ENCODE measurements around the gene NCAPG.

NCAPG gene

DNA sequence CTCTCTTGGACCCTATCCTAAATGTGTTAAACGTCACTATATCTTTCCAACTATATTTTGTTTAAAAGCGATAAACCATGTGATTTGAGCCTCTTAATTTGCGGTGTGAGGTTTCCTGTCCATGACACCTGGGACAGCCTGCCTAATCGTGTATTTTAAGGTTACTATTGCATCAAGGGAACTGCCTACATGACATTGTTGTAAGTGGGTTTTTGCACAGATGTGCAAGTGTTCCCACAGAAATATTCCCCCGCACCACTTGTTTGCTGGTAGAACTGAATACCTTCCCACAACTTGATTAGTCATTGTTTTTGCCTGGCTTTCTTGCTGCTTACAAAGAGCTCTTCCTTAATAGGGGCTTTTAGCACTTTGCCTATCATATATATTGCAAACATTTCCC lies 24.2 kb upstream of the NCAPG start:
- H3K4me1 ChIP-seq (ENCODE audit: control insufficient read depth in 1 of 2, insufficient read depth in 1 of 2, low read depth in 1 of 2, low read length in 1 of 2) = peaks cover 0 to 5% of the 10 kb centered on the region in 2 experiments

DNA sequence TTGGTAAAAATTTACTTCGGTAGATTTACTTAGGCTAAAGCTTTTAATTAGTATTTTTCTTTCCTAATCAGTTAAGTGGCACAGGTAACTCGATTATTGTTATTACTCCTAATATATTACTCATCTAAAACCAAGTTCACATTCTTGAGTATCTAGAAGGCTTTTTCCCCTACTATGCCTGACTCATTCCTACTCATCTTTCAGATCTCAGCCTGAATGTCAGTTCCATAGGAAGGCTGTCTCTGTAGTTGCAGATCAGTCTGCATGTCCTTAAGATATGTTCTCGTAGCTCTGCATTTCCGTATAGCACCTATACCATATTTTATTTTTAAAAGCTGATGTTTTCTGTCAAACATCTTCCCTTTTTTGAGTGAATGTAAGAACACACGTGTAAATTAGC lies 23.5 kb upstream of the NCAPG start:
- Histone ChIP-seq H3K9me3 (no peaks in the 10 kb centered on the region), H3K4me3 (ENCODE audit: low read depth in 1 of 2, low read length in 1 of 2) (no peak overlapping the region), H3K36me3 (no peaks in the 10 kb centered on the region), H3K27me3 (peaks cover 42% of the 10 kb centered on the region), H3K4me1 (ENCODE audit: control insufficient read depth in 1 of 2, insufficient read depth in 1 of 2, low read depth in 1 of 2, low read length in 1 of 2) (peaks cover 0 to 4% of the 10 kb centered on the region in 2 experiments), H3K27ac (no peak overlapping the region)
- TF ChIP-seq, protein P1, sequence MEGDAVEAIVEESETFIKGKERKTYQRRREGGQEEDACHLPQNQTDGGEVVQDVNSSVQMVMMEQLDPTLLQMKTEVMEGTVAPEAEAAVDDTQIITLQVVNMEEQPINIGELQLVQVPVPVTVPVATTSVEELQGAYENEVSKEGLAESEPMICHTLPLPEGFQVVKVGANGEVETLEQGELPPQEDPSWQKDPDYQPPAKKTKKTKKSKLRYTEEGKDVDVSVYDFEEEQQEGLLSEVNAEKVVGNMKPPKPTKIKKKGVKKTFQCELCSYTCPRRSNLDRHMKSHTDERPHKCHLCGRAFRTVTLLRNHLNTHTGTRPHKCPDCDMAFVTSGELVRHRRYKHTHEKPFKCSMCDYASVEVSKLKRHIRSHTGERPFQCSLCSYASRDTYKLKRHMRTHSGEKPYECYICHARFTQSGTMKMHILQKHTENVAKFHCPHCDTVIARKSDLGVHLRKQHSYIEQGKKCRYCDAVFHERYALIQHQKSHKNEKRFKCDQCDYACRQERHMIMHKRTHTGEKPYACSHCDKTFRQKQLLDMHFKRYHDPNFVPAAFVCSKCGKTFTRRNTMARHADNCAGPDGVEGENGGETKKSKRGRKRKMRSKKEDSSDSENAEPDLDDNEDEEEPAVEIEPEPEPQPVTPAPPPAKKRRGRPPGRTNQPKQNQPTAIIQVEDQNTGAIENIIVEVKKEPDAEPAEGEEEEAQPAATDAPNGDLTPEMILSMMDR (IDR thresholded peaks at IDR 0.05) = no peak

More for the DNA sequence above, 24.2 kb upstream of the NCAPG start:
- no peaks in the 10 kb centered on the region for H3K9me3 ChIP-seq
- TF ChIP-seq, protein P1 (IDR thresholded peaks at IDR 0.05) = no peak
- H3K27me3 ChIP-seq = peaks cover 50% of the 10 kb centered on the region
- H3K27ac ChIP-seq = no peak overlapping the region
- no peak overlapping the region for H3K4me3 ChIP-seq (ENCODE audit: low read depth in 1 of 2, low read length in 1 of 2)
- no peaks in the 10 kb centered on the region for H3K36me3 ChIP-seq

DNA sequence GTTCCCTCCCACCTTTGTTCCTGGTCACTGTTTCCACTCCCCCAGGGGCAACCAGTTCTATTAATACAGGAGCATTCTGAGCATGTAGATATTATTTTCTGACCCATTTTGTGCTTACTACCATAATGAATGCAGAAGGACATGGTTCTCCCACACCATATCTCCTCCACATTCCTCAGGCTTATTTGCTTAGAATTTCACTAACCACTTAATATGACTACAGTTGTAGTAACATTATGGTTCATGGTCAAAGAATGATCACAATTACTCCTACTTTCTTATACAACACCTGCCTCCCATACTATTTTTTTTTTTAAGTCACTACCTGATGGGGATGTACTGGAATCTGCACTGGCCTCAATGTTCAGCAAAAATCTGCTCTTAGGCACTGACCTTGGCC lies 21.8 kb upstream of the NCAPG start:
- Histone ChIP-seq H3K9me3 (no peaks in the 10 kb centered on the region), H3K27ac (no peak overlapping the region), H3K4me3 (ENCODE audit: low read depth in 1 of 2, low read length in 1 of 2) (no peak overlapping the region), H3K27me3 (peaks cover 26% of the 10 kb centered on the region), H3K36me3 (no peaks in the 10 kb centered on the region), H3K4me1 (ENCODE audit: control insufficient read depth in 1 of 2, insufficient read depth in 1 of 2, low read depth in 1 of 2, low read length in 1 of 2) (peaks cover 0 to 4% of the 10 kb centered on the region in 2 experiments)
- TF ChIP-seq, protein P1 (IDR thresholded peaks at IDR 0.05) = no peak

DNA sequence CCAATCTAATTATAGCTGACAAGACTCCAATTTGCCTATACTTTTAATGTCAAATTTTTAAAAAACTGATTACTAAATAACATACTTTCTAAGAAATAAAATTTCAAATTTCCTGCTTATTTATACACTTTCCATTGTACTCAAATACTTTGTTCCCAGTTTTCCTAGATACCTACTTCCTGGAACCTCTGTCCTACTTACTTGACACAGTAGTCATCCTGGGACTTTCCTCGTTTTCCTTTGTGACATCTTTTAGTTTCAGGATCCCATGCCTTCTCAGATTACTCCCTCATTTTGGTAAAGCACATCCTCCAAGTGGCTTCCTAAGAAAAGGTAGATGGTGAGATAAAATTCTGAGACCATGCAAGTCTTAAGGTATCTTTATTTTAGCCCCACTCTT lies 16.0 kb upstream of the NCAPG start:
- Histone ChIP-seq H3K4me1 (ENCODE audit: control insufficient read depth in 1 of 2, insufficient read depth in 1 of 2, low read depth in 1 of 2, low read length in 1 of 2) (no peaks in the 10 kb centered on the region), H3K4me3 (ENCODE audit: low read depth in 1 of 2, low read length in 1 of 2) (no peak overlapping the region), H3K36me3 (no peaks in the 10 kb centered on the region), H3K9me3 (no peaks in the 10 kb centered on the region), H3K27ac (no peak overlapping the region), H3K27me3 (no peaks in the 10 kb centered on the region)
- TF ChIP-seq, protein P1 (IDR thresholded peaks at IDR 0.05) = no peak

DNA sequence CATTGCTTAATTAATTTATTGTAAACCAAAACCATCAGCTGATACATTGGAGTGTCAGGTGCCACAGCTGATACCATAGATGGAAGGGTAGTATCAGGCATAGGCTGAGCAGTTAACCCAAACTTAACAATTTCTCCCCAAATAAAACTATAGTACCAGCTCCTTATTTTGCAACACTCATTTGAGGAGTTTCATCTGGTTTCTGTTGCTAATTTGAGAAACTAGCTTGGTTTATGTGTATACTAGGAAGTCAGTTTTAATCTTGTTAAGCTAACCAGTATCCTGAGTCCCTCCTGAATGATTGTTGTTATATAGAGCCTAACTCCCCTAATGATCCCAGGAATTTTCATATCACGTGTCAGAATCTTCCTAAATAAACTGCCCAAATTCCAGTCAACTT lies 13.0 kb upstream of the NCAPG start:
- peaks cover 9% of the 10 kb centered on the region for H3K36me3 ChIP-seq
- H3K4me3 ChIP-seq (ENCODE audit: low read depth in 1 of 2, low read length in 1 of 2) = no peak overlapping the region
- no peak overlapping the region for H3K27ac ChIP-seq
- H3K4me1 ChIP-seq (ENCODE audit: control insufficient read depth in 1 of 2, insufficient read depth in 1 of 2, low read depth in 1 of 2, low read length in 1 of 2) = no peaks in the 10 kb centered on the region
- TF ChIP-seq, protein P1 (IDR thresholded peaks at IDR 0.05) = no peak
- H3K27me3 ChIP-seq = no peaks in the 10 kb centered on the region
- H3K9me3 ChIP-seq = no peaks in the 10 kb centered on the region
